SKM-1 (cell line): ENCODE results near the gene SKAP1.
"Not testable (repeated sequence)": the region's sequence is repeated elsewhere in the genome, so short reads cannot be mapped to it uniquely, and the experiment has no call there.

Experiments used
- DNase-seq: peaks from one replicate; lab custom pipeline; 2025; ENCODE audit not compliant: unreplicated experiment; lab: John Stamatoyannopoulos, UW

The SKAP1 gene

GRCh38 chr17:48247603-48248002, 182.4 kb downstream of the SKAP1 start:
- DNase-seq = no peak

DNA sequence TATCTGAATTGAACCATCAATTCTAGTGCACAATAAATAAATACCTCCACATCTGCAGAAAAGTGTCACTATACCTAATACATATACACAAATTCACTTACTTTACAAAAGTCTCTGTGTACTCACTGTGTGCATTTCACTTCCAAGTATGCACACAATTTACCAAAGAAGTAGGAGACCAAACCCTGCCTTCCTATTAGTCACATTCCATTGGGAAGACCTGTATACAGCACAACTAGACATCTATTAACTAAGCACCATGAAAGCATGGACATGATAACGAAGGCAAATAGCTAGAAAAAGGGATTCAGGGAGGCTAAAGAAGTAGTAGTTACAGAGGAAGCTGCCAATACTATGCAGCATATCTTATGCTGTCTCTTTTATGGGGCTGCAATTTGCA, 183.0 kb downstream of the SKAP1 start:
- DNase-seq = no peak

DNA sequence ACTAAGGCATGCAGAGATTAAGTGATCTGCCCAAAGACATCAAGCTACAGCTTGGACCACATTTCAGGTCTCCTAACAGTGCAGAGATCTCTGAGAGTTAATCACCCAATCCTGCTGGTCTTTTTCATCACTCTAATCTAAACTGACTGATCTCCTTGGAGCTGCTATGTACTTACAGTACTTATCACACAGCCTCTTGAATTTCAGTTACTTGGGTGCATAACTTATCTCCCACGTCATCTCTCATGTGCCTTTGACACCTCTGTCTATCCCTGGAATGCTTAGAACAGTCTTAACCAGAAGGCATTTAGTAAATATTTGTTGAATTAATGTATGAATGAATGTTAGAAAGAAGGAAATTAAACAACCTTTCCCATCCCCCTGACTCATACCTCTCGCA, 183.4 kb downstream of the SKAP1 start:
- no peak for DNase-seq

- not testable (repeated sequence) for DNase-seq
Measured at GRCh38 chr17:48245465-48246033, 184.5 kb downstream of the SKAP1 start.

DNA sequence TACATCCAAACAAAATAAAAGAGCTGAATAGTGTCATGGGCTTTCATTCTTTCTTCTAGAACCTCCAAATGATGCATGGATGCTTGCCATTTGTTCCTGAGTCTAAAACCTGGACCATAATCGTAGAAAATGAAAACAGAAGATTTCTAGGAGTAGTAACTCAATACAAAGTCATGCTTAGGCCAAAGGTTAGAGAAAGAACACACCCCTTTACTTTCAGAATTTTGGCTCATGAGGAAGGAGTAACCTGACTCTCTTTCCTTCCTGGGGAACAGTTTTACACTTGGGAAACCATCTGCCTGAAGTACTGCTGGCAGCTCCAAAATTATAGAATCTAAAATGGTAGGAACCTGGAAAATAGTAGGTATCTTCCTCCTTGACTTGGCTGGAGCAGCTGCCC, 185.2 kb downstream of the SKAP1 start:
- no peak for DNase-seq

- DNase-seq = no peak
Measured at GRCh38 chr17:48244121-48244711, 185.8 kb downstream of the SKAP1 start.

DNA sequence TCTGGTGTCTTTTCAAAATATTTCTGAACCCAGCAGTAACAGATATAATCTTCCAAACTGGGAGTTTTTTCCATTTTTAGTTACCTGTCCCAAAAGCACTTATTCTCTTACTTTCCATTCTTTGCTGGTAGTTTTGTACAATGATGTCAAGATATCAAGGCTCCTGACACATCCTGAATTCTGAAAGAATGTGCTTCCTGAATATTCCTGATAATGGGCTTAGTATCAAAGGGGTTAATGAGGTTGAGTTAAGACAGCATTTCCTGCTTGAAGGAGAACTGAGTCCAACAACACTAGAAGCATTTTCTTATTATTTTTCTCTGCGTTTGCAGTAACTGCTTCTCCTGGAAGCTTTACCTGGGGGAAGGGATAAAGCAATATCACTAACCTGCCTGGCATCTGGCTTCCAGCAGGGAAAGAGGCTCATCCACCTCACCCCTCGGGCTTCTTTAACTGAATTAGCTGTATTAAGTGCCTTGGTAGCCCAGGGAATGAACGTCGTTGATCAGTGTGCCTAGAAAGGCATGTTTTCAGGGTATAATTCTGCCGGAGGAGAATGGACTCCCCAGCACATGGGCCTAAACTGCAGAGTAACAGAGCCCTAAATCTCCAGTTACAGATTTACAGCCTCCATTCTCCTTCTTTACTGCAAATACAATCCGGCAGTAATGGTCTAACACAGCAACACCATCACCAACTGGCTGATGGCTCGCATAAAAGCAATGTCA, 188.1 kb downstream of the SKAP1 start:
- no peak for DNase-seq

- DNase-seq = peak; percentile 48
Measured at GRCh38 chr17:48241131-48241591, 188.9 kb downstream of the SKAP1 start.

GRCh38 chr17:48240562-48241130, 189.4 kb downstream of the SKAP1 start:
- DNase-seq = no peak

GRCh38 chr17:48240122-48240521, 189.9 kb downstream of the SKAP1 start:
- no peak for DNase-seq

DNA sequence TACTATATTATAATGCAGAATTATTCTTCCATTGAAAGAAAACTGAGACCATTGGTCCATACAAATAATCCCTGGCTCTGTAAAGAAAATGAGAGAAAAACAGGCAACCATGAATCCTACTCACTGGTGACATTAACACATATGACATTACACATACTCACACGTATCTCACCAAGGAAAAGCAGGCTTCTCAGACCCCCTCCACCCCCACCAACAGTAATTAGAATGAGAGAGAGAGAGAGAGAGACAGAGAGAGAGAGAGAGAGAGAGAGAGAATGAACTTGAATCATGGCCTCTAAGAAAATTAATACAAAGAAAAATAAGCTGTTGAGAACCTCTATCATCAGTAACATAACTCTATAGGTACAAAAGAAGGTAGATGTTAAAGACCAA, 190.4 kb downstream of the SKAP1 start:
- DNase-seq = no peak

DNA sequence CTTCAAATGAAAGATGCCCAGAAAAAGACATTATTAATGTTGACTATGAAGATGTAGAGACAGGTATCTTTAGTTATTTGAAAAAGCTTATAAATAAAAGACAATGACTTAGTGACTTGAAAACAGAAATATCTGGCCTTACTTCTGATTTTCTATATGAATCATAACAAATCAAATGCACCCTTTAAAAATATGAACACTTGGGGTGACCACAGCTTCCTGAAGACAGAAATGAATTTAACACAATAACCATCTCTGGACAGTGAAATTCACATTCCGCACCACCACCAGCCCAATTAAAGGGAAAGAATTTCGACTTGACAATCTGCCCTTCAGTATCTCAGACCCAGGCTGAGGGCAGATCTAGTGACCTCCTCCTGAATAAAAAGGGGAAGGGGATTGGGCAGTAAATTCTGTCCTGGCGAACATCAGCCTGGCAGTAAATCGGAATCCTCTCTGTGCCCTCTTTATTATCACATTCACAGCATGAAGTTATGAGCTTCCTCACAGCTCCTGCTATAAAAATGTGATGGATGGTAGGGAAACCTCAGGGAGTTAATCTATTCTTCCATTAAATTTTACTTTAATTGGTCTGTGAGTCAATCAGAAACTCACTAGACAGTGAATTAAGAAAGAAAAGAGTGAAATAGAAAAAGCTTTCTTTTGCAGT, 190.9 kb downstream of the SKAP1 start:
- no peak for DNase-seq

DNA sequence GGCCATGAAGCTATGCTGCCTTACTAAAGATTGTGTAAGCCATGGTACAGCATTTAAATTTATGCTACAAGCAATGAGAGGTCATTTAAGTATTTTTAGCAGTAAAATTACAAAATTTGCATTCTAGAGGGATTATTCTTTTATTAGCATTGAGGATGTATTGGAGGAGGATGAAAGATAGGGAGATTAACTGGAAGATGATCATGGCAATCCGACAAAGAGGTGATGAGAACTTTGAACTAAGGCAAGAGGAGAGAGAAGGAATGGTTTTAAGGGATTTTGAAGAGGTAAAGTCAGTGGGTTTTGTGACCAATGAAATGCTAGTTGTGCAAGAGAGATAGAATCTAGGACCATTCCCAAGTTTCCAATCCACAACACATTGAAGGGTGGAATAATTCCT, 192.6 kb downstream of the SKAP1 start:
- no peak for DNase-seq

DNA sequence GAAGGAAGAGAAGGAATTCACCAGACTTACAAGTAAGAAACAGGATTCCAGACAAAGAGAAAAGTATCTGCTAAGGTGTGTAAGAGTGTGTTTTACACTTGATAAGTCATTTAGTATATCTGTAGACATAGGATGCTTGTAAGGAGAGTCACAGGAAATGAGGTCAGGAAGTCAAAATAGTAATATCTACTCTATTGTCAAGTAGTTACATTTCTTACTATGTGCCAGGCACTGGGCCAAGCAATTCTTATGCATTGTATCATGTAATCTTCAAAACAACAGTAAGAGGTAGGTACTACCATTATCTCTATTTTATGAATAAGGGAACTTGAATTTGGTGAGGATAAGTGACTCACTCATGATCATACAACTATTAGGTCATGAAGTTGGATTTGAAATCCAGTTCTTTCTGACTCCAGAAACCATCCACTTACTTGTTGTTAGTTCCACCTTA, 193.3 kb downstream of the SKAP1 start:
- DNase-seq = no peak

GRCh38 chr17:48234922-48235321, 195.1 kb downstream of the SKAP1 start:
- no peak for DNase-seq

DNA sequence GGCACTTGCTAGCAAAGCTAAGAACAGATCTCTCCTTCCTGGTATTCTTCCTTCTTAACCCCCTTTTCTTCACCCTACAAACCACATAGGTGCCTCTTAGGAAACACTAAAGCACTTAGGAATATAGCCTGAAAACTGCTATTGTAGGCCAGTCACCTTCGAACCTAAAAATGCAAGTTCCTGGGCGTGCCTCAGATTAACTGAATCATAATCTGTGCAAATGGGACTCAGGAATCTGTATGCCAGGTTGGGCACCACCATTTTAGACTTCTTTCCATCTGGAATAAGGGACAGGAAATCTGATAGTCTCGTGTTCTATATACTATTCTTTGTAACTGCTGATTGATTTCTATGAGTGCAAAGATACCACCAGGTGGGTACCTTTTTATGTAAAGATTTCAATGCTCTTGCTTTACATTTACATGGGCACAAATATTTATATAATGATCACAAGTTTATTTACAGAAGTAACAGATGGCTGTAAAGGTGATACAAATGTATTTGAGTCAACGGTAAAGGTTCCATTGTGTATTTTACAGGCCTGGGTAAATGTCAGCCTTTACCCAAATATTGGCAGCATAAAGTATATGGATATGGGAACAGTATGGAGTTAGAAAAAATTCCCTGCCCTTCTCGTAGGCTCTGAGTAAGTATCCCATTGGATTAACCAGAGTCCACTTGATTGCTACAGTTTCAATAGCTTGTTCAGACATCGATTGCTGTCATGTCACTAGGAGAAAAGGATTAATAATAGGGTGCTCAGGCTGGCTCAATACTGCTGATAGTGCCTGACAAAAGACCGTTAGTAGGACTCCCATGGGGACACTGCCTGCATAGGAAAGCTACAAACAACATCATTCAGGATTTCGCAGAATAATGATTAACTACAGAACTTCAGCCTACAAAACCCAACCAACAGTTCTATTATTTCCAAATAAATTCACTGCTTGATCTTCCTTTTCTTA, 197.7 kb downstream of the SKAP1 start:
- no peak for DNase-seq

- no peak for DNase-seq
Measured at GRCh38 chr17:48229936-48230335, 200.1 kb downstream of the SKAP1 start.

DNA sequence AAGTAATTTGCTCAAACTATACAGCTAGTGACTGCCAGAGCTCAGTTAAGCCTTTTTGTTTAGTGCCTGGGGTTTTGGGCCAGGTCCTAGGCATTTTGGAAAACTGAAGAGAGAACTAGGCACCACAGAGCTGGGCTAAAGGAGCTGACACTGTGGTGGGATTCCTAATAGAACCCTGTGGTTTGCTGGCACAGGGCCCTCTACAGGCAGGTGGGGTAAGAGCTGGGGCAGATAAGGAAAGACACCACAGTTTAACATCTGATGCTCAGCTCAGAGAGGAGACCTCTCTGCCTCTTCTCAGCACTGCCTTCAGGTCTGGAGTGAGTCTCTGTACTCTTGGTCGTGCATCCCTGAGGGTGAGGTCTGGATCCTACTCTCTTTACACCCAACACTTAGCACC, 201.3 kb downstream of the SKAP1 start:
- no peak for DNase-seq

- no peak for DNase-seq
Measured at GRCh38 chr17:48225725-48226567, 204.1 kb downstream of the SKAP1 start.
